8988T (cell line): ENCODE measurements around the gene RNU5B-1.

Source experiments
- DNase-seq: peaks from one replicate; pipeline ENCODE4 v3.0.0; 2011

The RNU5B-1 gene

GRCh38 chr15:65289261-65289854 is 15.1 kb upstream of the RNU5B-1 start:
- no peak for DNase-seq

DNA sequence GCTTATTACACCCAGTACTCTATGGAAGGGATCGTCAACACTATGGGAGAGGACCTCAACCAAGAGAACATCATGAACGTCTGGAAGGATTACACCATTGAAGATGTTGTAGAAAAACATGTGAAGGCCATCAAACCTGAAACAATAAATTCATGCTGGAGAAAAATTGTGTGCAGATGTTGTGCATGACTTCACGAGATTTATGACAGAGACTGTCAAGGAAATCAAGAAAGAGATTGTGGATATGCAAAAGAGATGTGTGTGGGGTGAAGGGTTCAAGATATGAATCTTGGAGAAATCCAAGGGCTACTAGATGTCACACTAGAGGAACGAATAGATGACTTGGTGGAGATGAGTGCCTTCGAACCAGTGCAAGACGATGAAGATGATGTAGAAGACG is 14.2 kb upstream of the RNU5B-1 start:
- DNase-seq = no peak

- no peak for DNase-seq
These were observed 11.4 kb upstream of the RNU5B-1 start for GRCh38 chr15:65292938-65293518.

GRCh38 chr15:65298731-65299130 is 5.7 kb upstream of the RNU5B-1 start:
- DNase-seq = no peak

DNA sequence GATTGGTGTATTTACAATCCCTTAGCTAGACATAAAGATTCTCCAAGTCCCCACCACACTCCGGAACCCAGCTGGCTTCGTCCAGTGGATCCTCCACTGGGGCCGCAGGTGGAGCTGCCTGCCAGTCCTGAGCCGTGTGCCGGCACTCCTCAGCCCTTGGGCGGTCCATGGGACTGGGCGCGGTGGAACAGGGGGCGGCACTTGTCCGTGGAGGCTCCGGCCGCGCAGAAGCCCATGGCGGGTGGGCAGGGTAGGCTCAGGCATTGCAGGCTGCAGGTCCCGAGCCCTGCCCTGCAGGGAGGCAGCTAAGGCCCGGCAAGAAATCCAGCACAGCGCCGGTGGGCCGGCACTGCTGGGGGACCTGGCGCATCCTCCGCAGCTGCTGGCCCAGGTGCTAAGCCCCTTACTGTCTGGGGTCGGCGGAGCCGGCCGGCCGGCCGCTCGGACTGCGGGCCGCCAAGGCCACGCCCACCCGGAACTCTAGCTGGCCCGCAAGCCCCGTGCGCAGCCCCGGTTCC is 3.5 kb upstream of the RNU5B-1 start:
- DNase-seq = no peak

DNA sequence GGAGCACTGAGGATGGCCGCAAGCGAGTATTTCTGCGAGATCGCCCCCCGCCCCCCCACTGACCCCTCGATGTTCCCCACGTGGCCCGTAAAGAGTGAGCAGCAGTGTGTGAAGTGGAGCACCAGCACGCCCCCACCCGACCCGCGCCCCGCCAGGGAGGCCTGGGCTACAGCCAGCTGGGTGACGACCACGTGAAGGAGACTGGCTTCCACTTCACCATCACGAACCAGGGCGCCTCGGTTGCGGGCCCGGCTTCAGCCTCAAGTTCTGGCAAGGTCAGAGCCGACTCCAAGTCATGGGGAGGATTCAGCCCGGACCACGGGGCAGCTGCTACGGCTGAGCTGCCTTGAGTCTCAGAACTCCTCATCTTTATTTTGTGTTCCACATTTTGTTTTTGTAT is 2.4 kb upstream of the RNU5B-1 start:
- no peak for DNase-seq

DNA sequence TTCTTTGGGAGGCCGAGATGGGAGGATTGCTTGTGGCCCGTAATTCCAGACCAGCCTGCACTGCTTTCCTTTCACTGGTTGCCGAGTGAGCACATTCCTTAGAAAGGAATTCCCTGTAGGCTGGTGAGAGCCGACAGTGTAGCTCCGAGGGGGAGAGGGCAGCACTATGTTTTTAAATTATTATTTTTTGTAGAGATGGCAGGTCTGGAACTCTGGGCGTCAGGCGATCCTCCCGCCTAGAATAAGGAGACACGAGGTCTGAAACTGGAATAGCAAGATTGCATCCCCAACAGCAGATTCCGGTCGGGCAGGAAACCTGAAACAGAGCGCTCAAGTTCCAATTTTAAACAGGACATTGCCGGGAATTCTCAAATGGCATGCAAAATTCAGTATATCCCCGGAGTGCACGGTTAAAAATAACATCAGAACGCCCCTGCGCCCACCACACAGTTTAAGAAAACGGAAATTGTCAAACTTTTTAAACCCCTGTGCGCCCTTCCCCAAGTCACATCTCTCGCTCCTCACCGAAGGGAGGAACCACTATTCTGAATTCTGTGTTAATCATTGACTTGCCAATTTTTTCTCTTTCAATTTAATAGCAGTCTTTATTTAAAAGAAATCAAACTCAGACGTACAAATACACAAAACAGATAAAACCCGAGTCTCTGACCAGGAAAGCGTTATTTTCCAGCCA is 643 bp upstream of the RNU5B-1 start:
- DNase-seq = no peak

- no peak for DNase-seq
These were observed 777 bp downstream of the RNU5B-1 start for GRCh38 chr15:65305150-65305758.

DNA sequence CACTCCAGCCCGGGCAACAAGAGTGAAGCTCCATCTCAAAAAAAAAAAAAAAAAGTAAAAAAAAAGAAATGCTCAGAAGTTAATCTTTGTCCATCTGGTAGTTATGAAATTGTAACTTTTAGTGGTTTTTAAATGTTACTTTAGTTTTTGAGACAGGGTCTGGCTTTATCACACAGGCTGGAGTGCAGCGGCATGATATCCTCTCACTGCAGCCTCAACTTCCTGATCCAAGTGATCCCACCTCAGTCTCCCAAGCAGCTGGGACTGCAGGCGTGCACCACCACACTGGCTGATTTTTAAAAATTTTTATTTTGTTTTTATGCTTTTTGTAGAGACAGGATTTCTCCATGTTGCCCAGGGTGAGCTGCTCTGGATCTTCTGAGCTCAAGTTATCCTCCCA is 1.3 kb downstream of the RNU5B-1 start:
- DNase-seq = no peak

DNA sequence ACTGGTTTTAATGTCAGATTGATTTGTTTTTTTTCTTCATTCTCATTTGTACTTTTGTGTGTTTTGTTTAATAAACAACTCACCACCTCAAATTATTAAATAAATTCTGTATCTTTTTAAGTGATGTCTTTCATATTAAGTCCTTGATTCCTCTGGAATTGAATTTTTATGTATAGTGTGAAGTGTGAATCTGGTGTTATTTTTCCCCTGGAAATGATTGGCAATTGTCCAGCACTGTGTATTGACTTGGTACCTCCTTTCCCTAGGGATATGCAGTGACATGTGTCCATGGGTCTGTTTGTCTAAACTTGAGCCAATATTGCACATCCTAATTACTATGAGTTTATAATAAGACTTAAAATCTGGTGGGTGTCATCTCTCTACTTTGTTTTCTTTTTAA is 2.1 kb downstream of the RNU5B-1 start:
- DNase-seq = no peak

- DNase-seq = no peak
These were observed 3.5 kb downstream of the RNU5B-1 start for GRCh38 chr15:65307978-65308377.

DNA sequence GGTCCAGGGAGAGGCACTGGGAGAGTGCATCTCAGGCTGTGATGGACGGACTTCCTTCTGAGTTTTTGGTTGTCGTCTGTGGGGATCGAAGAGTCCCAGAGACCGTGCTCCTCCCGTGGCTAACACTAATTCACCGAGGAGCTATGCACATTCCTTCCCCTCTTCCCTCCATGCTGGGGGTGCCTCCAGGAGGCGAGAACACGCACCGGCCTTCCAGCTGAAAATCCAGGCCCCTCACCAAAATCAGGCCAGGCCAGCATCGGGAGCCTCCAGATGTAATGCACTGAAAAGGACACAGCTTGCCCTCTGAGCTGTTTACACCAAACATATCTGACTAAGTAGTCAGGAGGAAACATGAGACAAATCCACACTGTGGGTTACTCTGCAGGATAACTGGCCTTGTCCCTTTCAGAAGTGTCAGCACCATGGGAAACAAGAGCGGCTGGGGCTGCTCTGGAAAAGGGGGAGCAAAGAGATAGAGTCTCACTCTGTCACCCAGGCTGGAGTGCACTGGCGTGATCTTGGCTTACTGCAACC is 5.5 kb downstream of the RNU5B-1 start:
- no peak for DNase-seq

GRCh38 chr15:65310431-65311137 is 6.1 kb downstream of the RNU5B-1 start:
- no peak for DNase-seq

DNA sequence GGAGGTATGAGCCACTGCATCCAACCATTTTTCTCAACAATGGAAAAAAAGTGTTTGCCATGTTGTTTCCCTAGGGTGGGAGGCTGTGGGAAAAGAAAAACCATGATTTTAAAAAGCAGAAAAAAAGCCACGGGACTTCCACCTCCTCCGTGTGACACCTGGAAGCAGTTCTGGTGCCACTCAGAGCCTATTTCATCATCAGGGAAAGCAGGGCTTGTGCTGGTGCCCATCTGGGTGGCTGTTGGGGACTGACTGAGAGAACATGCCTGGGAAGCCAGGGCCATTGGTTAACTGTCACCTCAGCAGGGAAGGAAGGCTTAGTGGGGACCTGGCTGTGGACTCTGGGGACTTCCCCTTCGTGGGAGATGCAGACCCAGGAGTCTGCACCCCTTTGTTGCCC is 7.3 kb downstream of the RNU5B-1 start:
- DNase-seq = no peak

GRCh38 chr15:65312400-65312916 is 8.0 kb downstream of the RNU5B-1 start:
- no peak for DNase-seq

DNA sequence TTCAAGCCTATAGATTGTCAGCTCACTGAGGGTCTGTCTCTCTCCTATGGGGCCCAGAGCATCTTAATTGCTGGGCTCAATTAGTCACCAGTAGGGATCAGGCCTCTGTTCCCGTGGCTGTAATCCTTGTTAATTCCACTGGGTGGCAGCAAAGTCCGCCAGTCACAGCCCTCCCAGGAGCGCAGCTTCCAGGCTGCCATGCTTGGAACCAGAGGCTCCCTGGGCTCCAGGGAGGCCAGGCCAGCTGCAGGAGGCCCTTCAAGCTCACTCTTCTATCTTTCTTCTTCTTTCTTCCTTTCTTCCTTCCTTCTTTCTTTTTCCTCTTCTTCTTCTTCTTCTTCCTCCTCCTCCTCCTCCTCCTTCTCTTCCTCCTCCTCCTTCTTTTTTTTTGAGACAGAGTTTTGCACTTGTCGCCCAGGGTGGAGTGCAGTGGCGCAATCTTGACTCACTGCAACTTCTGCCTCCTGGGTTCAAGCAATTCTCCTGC is 14.4 kb downstream of the RNU5B-1 start:
- DNase-seq = peak; percentile 71

DNA sequence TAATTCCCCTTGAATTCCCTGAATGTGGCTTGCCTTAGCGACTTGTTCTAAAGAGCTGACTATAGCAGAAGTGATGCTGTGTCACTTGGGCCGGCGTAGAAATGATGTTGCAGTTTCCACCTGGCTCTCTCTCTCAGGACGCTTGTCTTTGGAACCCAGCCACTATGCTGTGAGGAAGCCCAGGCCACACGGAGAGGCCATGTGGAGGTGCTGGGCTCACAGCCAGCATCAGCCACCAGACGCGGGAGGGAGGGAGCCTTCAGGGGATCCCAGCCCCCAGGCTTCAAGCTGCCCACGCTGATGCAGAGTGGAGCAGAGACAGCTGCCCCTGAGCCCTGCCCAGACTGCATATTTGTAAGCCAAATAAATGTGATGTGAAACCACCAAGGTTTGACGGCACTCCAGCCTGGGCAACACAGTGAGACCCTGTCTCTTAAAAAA is 18.6 kb downstream of the RNU5B-1 start:
- no peak for DNase-seq

GRCh38 chr15:65326117-65326526 is 21.6 kb downstream of the RNU5B-1 start:
- DNase-seq = no peak

- no peak for DNase-seq
These were observed 22.3 kb downstream of the RNU5B-1 start for GRCh38 chr15:65326818-65327217.

GRCh38 chr15:65327651-65328393 is 23.3 kb downstream of the RNU5B-1 start:
- no peak for DNase-seq

- DNase-seq = no peak
These were observed 24.2 kb downstream of the RNU5B-1 start for GRCh38 chr15:65328506-65329287.
